Ovary (tissue), 3 donors: ENCODE results near the gene DRC7.

Source experiments
- EP300 ChIP-seq: sonication (generic); formaldehyde crosslinking; IDR thresholded peaks from one replicate; pipeline ENCODE4 v1.6.1; 2017; ENCODE audit warnings: antibody characterized with exemption
- TF ChIP-seq, protein P1 (sequence below), 3 donors: fragments of 450-650 bp in 2 of 3; fragments of 200-600 bp in 1 of 3; IDR thresholded peaks; one replicate each; pipeline versions ENCODE4 v1.5.1 to v1.8.0; 2016 to 2022; ENCODE audit warnings: antibody characterized with exemption in 3 of 3, mild to moderate bottlenecking in 1 of 3
- donor health status: DM: no; HTN: no; CAD: no.

DNA sequence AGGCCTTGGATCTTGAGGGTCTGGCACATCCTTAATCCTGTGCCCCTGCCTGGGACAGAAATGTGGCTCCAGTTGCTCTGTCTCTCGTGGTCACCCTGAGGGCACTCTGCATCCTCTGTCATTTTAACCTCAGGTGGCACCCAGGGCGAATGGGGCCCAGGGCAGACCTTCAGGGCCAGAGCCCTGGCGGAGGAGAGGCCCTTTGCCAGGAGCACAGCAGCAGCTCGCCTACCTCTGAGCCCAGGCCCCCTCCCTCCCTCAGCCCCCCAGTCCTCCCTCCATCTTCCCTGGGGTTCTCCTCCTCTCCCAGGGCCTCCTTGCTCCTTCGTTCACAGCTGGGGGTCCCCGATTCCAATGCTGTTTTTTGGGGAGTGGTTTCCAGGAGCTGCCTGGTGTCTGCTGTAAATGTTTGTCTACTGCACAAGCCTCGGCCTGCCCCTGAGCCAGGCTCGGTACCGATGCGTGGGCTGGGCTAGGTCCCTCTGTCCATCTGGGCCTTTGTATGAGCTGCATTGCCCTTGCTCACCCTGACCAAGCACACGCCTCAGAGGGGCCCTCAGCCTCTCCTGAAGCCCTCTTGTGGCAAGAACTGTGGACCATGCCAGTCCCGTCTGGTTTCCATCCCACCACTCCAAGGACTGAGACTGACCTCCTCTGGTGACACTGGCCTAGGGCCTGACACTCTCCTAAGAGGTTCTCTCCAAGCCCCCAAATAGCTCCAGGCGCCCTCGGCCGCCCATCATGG is 30.5 kb upstream of the DRC7 start:
- TF ChIP-seq, protein P1, sequence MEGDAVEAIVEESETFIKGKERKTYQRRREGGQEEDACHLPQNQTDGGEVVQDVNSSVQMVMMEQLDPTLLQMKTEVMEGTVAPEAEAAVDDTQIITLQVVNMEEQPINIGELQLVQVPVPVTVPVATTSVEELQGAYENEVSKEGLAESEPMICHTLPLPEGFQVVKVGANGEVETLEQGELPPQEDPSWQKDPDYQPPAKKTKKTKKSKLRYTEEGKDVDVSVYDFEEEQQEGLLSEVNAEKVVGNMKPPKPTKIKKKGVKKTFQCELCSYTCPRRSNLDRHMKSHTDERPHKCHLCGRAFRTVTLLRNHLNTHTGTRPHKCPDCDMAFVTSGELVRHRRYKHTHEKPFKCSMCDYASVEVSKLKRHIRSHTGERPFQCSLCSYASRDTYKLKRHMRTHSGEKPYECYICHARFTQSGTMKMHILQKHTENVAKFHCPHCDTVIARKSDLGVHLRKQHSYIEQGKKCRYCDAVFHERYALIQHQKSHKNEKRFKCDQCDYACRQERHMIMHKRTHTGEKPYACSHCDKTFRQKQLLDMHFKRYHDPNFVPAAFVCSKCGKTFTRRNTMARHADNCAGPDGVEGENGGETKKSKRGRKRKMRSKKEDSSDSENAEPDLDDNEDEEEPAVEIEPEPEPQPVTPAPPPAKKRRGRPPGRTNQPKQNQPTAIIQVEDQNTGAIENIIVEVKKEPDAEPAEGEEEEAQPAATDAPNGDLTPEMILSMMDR (IDR thresholded peaks at IDR 0.05) = no peak
- no peak for TF ChIP-seq EP300
